Neural cell (in vitro differentiated cells): ENCODE results near the gene SLC12A5. TPM values are rescaled to one million over a fixed set of nuclear protein-coding genes. Genes with fewer than 3 reads are reported as not detected.

Experiments used
- H2AFZ ChIP-seq: fragments of 200-600, 300-800 bp; sonication (generic), shearing (Covaris generic); 2 replicates; pipeline ENCODE4 v1.6.0; 2014; ENCODE audit warnings: low read depth, mild to moderate bottlenecking, antibody characterized with exemption, low read length, moderate library complexity
- H3F3A ChIP-seq: fragments of 200-600 bp; shearing (Covaris generic); 2 replicates; pipeline ENCODE4 v1.6.1; 2016; ENCODE audit warnings: mild to moderate bottlenecking, moderate library complexity, mixed read lengths, antibody characterized with exemption, low read length; ENCODE audit not compliant: insufficient read depth, poor library complexity, severe bottlenecking
- H3K27ac ChIP-seq: fragments of 200-600, 300-800 bp; sonication (generic), shearing (Covaris generic); 2 replicates; pipeline ENCODE4 v1.5.1; 2014; ENCODE audit warnings: mild to moderate bottlenecking, low read length, moderate library complexity
- H3K27me3 ChIP-seq: fragments of 300-800, 200-600 bp; sonication (generic), shearing (Covaris generic); 2 replicates; pipeline ENCODE4 v1.6.0; 2014; ENCODE audit warnings: mild to moderate bottlenecking, low read depth, low read length, moderate library complexity; ENCODE audit not compliant: insufficient read depth
- H3K36me3 ChIP-seq: fragments of 300-800, 200-600 bp; sonication (generic), shearing (Covaris generic); 2 replicates; pipeline ENCODE4 v1.5.1; 2014; ENCODE audit warnings: mild to moderate bottlenecking, antibody characterized with exemption, low read length, moderate library complexity; ENCODE audit not compliant: insufficient read depth
- H3K4me2 ChIP-seq: fragments of 300-800, 200-600 bp; sonication (generic), shearing (Covaris generic); 2 replicates; pipeline ENCODE4 v1.6.0; 2014; ENCODE audit warnings: mild to moderate bottlenecking, low read length
- H3K4me3 ChIP-seq: fragments of 300-800, 200-600 bp; sonication (generic), shearing (Covaris generic); 2 replicates; pipeline ENCODE4 v1.5.1; 2014; ENCODE audit warnings: mild to moderate bottlenecking, low read length, moderate library complexity
- H3K79me2 ChIP-seq: fragments of 200-600 bp; shearing (Covaris generic); replicated peaks from 2 replicates; pipeline ENCODE4 v1.6.0; 2014; ENCODE audit warnings: mild to moderate bottlenecking, low read length, moderate library complexity; ENCODE audit not compliant: insufficient read depth
- H3K9ac ChIP-seq: fragments of 300-800, 200-600 bp; sonication (generic), shearing (Covaris generic); 2 replicates; pipeline ENCODE4 v1.6.1; 2016; ENCODE audit warnings: mild to moderate bottlenecking, low read length, mixed read lengths
- H3K9me2 ChIP-seq: fragments of 200-600 bp; shearing (Covaris generic); 2 replicates; pipeline ENCODE4 v1.6.1; 2016; ENCODE audit warnings: mild to moderate bottlenecking, low read length, mixed read lengths; ENCODE audit not compliant: insufficient read depth
- H3K9me3 ChIP-seq: fragments of 200-600, 300-800 bp; sonication (generic), shearing (Covaris generic); 2 replicates; pipeline ENCODE4 v1.6.1; 2016; ENCODE audit warnings: mild to moderate bottlenecking, mixed run types, low read length, moderate library complexity, mixed read lengths
- H4K20me1 ChIP-seq: fragments of 200-600 bp; shearing (Covaris generic); 2 replicates; pipeline ENCODE4 v1.6.1; 2016; ENCODE audit warnings: mild to moderate bottlenecking, mixed run types; ENCODE audit not compliant: insufficient read depth
- CTCF ChIP-seq: fragments of 450-650 bp; IDR thresholded peaks from 2 replicates; pipeline ENCODE4 v1.5.1; 2014; ENCODE audit warnings: antibody characterized with exemption, mild to moderate bottlenecking, moderate library complexity; ENCODE audit not compliant: poor library complexity, severe bottlenecking
- EP300 ChIP-seq: fragments of 450-650 bp; conservative IDR thresholded peaks from 2 replicates; pipeline ENCODE4 v1.6.1; 2014; ENCODE audit warnings: antibody characterized with exemption, mild to moderate bottlenecking, moderate library complexity; ENCODE audit not compliant: poor library complexity, severe bottlenecking
- EZH2 ChIP-seq: fragments of 200-600, 300-800 bp; shearing (Covaris generic), sonication (generic); IDR thresholded peaks from 2 replicates; pipeline ENCODE4 v1.6.1; 2014; ENCODE audit warnings: antibody characterized with exemption, low read length, borderline replicate concordance, mild to moderate bottlenecking; ENCODE audit not compliant: insufficient read depth, poor library complexity, severe bottlenecking
- MXI1 ChIP-seq: fragments of 450-650 bp; conservative IDR thresholded peaks from 2 replicates; pipeline ENCODE4 v1.6.1; 2014; ENCODE audit warnings: antibody characterized with exemption, mild to moderate bottlenecking; ENCODE audit not compliant: poor library complexity, severe bottlenecking
- RAD21 ChIP-seq: fragments of 450-650 bp; conservative IDR thresholded peaks from 2 replicates; pipeline ENCODE4 v1.6.1; 2014; ENCODE audit warnings: antibody characterized with exemption, mild to moderate bottlenecking, moderate library complexity
- REST ChIP-seq: IDR thresholded peaks from 2 replicates; pipeline ENCODE4 v1.6.1; 2012; ENCODE audit warnings: borderline replicate concordance
- SMC3 ChIP-seq: fragments of 450-650 bp; conservative IDR thresholded peaks from 2 replicates; pipeline ENCODE4 v1.6.1; 2014; ENCODE audit warnings: antibody characterized with exemption, mild to moderate bottlenecking, moderate library complexity; ENCODE audit not compliant: poor library complexity
- TAF1 ChIP-seq: IDR thresholded peaks from 2 replicates; pipeline ENCODE4 v1.6.1; 2012; ENCODE audit warnings: low read depth
- polyA plus RNA-seq: library from polyadenylated mRNA; depleted of rRNA; stranded (reverse); fragments of >200 nt; gene quantifications from 2 replicates; pipeline ENCODE4 v1.2.3, GENCODE V29; 2014

The SLC12A5 gene
- polyA plus RNA-seq, 1 donor from 2014 or later: 53.1 TPM

GRCh38 chr20:46108435-46108841, 79.4 kb downstream of the SLC12A5 start:
- Histone ChIP-seq H3K27me3 (no peaks in the 10 kb centered on the region), H3K27ac (no peak overlapping the region), H3K4me3 (no peak overlapping the region)

GRCh38 chr20:46108976-46109375, 80.0 kb downstream of the SLC12A5 start:
- H4K20me1 ChIP-seq: no peaks in the 10 kb centered on the region
- no peaks in the 10 kb centered on the region for H3F3A ChIP-seq

More at GRCh38 chr20:46108435-46108841, 79.4 kb downstream of the SLC12A5 start:
- TF ChIP-seq EP300 (no peak), CTCF (no peak), REST (no peak), EZH2 (no peak)
- H3K36me3 ChIP-seq: no peaks in the 10 kb centered on the region
- no peaks in the 10 kb centered on the region for H3K9me2 ChIP-seq
- no peaks in the 10 kb centered on the region for H3K79me2 ChIP-seq
- no peaks in the 10 kb centered on the region for H3F3A ChIP-seq
- H4K20me1 ChIP-seq: no peaks in the 10 kb centered on the region
- no peak overlapping the region for H2AFZ ChIP-seq
- H3K9ac ChIP-seq: no peak overlapping the region
- H3K4me2 ChIP-seq: no peak overlapping the region
- H3K9me3 ChIP-seq: no peaks in the 10 kb centered on the region

More at GRCh38 chr20:46108976-46109375, 80.0 kb downstream of the SLC12A5 start:
- H2AFZ ChIP-seq: no peak overlapping the region
- H3K27me3 ChIP-seq: no peaks in the 10 kb centered on the region
- no peaks in the 10 kb centered on the region for H3K9me2 ChIP-seq
- no peak overlapping the region for H3K4me3 ChIP-seq
- H3K9ac ChIP-seq: no peak overlapping the region
- no peak overlapping the region for H3K4me2 ChIP-seq
- H3K27ac ChIP-seq: no peak overlapping the region
- H3K79me2 ChIP-seq: no peaks in the 10 kb centered on the region
- H3K9me3 ChIP-seq: no peaks in the 10 kb centered on the region
- no peaks in the 10 kb centered on the region for H3K36me3 ChIP-seq
- no peak for TF ChIP-seq REST
- no peak for TF ChIP-seq RAD21
- TF ChIP-seq TAF1: no peak
- TF ChIP-seq MXI1: no peak
- TF ChIP-seq SMC3: no peak
- TF ChIP-seq EZH2: no peak
- no peak for TF ChIP-seq EP300

Other genes starting within 250 kb of the SLC12A5 start
- gene WFDC3, start 237.3 kb upstream of the SLC12A5 start, polyA plus RNA-seq: not detected in 2 replicates
- 35.9 and 43.8 TPM in 2 replicates for gene DNTTIP1, start 237.3 kb upstream of the SLC12A5 start, polyA plus RNA-seq
- gene UBE2C, start 216.6 kb upstream of the SLC12A5 start, polyA plus RNA-seq: 2.5 and 4.9 TPM in 2 replicates
- 3.8 TPM in 1 of 2 replicates, not detected in the other for gene TNNC2, start 201.9 kb upstream of the SLC12A5 start, polyA plus RNA-seq
- 7.2 and 14.8 TPM in 2 replicates for gene SNX21, start 195.4 kb upstream of the SLC12A5 start, polyA plus RNA-seq
- gene ACOT8, start 171.8 kb upstream of the SLC12A5 start, polyA plus RNA-seq: 60.9 and 68.7 TPM in 2 replicates
- 12.3 and 14.3 TPM in 2 replicates for gene ZSWIM3, start 171.6 kb upstream of the SLC12A5 start, polyA plus RNA-seq
- gene ZSWIM1, start 148.0 kb upstream of the SLC12A5 start, polyA plus RNA-seq: 3.3 and 5.5 TPM in 2 replicates
- 1.2 and 5.1 TPM in 2 replicates for gene SPATA25, start 141.6 kb upstream of the SLC12A5 start, polyA plus RNA-seq
- 5.0 and 6.3 TPM in 2 replicates for gene NEURL2, start 138.0 kb upstream of the SLC12A5 start, polyA plus RNA-seq
- gene CTSA, start 137.9 kb upstream of the SLC12A5 start, polyA plus RNA-seq: 25.7 and 49.7 TPM in 2 replicates
- gene PLTP, start 117.1 kb upstream of the SLC12A5 start, polyA plus RNA-seq: 5.3 and 7.0 TPM in 2 replicates
- 21.5 and 28.3 TPM in 2 replicates for gene PCIF1, start 94.5 kb upstream of the SLC12A5 start, polyA plus RNA-seq
- 12.8 and 18.9 TPM in 2 replicates for gene ZNF335, start 57.0 kb upstream of the SLC12A5 start, polyA plus RNA-seq
- not detected in 2 replicates for gene MMP9, start 20.3 kb upstream of the SLC12A5 start, polyA plus RNA-seq
- 23.0 and 29.9 TPM in 2 replicates for gene NCOA5, start 60.7 kb downstream of the SLC12A5 start, polyA plus RNA-seq
- not detected in 2 replicates for gene CD40, start 89.1 kb downstream of the SLC12A5 start, polyA plus RNA-seq